IMR-90 (cell line): ENCODE measurements around the gene SPINT1.

ENCODE experiments used
- BHLHE40 ChIP-seq: fragments of 150-350 bp; IDR thresholded peaks from 2 replicates; pipeline ENCODE4 v1.6.1; 2016; ENCODE audit warnings: mild to moderate bottlenecking, low read depth, low read length
- CEBPB ChIP-seq: IDR thresholded peaks from 2 replicates; pipeline ENCODE4 v1.6.1; 2012; ENCODE audit warnings: low read depth, low read length, improper control_type of control experiment
- ELK1 ChIP-seq: fragments of 150-350 bp; IDR thresholded peaks from 2 replicates; pipeline ENCODE4 v1.6.1; 2016; ENCODE audit warnings: low read depth, mild to moderate bottlenecking, low read length, moderate library complexity, borderline replicate concordance
- FOS ChIP-seq: fragments of 150-350 bp; IDR thresholded peaks from 2 replicates; pipeline ENCODE4 v1.6.1; 2016; ENCODE audit warnings: low read depth, low read length
- MAFK ChIP-seq: IDR thresholded peaks from 2 replicates; pipeline ENCODE4 v1.6.1; 2012; ENCODE audit warnings: low read depth, low read length, improper control_type of control experiment
- MAZ ChIP-seq: IDR thresholded peaks from 2 replicates; pipeline ENCODE4 v1.6.1; 2012; ENCODE audit warnings: low read depth, mild to moderate bottlenecking, low read length, improper control_type of control experiment, moderate library complexity, borderline replicate concordance
- MXI1 ChIP-seq: IDR thresholded peaks from 2 replicates; pipeline ENCODE4 v1.6.1; 2012; ENCODE audit warnings: low read depth, mild to moderate bottlenecking, low read length, moderate library complexity, borderline replicate concordance
- POLR2A ChIP-seq: IDR thresholded peaks from 2 replicates; pipeline ENCODE4 v1.6.1; 2012; ENCODE audit warnings: mild to moderate bottlenecking, low read depth, low read length
- RAD21 ChIP-seq: IDR thresholded peaks from 2 replicates; pipeline ENCODE4 v1.6.1; 2012; ENCODE audit warnings: low read length, improper control_type of control experiment
- RCOR1 ChIP-seq: IDR thresholded peaks from 2 replicates; pipeline ENCODE4 v1.6.1; 2012; ENCODE audit warnings: mild to moderate bottlenecking, low read length, improper control_type of control experiment; ENCODE audit not compliant: insufficient replicate concordance
- SMC3 ChIP-seq: fragments of 150-350 bp; IDR thresholded peaks from 2 replicates; pipeline ENCODE4 v1.6.1; 2016; ENCODE audit warnings: low read depth, mild to moderate bottlenecking, antibody characterized with exemption, low read length, moderate library complexity
- USF2 ChIP-seq: fragments of 150-350 bp; IDR thresholded peaks from 2 replicates; pipeline ENCODE4 v1.6.1; 2017; ENCODE audit warnings: mild to moderate bottlenecking, antibody characterized with exemption, low read length, low read depth
- TF ChIP-seq, protein P1 (sequence below): conservative IDR thresholded peaks from 2 replicates; pipeline ENCODE4 v1.5.1; 2012; ENCODE audit warnings: mild to moderate bottlenecking, low read depth, low read length, improper control_type of control experiment

DNA sequence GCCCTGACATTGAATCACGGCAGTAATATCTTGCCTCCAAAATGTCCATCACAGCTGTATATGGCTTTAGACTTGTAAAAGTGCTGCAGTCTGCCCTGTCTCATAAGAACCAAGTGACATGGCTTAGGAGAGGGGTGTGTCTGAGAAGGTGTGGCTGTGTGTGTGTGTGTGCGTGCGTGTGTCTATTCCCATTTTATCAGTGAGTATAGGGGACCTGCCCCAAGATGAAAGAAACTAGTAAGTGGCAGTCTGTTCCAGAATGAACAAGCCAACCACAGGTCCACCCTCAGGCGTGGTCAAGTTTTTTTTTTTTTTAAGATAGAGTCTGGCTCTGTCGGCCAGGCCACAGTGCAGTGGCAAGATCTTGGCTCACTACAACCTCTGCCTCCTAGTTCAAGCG lies 35.8 kb downstream of the SPINT1 start:
- TF ChIP-seq, protein P1, sequence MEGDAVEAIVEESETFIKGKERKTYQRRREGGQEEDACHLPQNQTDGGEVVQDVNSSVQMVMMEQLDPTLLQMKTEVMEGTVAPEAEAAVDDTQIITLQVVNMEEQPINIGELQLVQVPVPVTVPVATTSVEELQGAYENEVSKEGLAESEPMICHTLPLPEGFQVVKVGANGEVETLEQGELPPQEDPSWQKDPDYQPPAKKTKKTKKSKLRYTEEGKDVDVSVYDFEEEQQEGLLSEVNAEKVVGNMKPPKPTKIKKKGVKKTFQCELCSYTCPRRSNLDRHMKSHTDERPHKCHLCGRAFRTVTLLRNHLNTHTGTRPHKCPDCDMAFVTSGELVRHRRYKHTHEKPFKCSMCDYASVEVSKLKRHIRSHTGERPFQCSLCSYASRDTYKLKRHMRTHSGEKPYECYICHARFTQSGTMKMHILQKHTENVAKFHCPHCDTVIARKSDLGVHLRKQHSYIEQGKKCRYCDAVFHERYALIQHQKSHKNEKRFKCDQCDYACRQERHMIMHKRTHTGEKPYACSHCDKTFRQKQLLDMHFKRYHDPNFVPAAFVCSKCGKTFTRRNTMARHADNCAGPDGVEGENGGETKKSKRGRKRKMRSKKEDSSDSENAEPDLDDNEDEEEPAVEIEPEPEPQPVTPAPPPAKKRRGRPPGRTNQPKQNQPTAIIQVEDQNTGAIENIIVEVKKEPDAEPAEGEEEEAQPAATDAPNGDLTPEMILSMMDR, result no peak
- TF ChIP-seq MAZ (no peak), MAFK (no peak), BHLHE40 (no peak), ELK1 (no peak), POLR2A (no peak), FOS (no peak), RCOR1 (no peak), MXI1 (no peak), SMC3 (no peak), RAD21 (no peak), CEBPB (no peak), USF2 (no peak)
